ENCODE data around the gene UGT1A3. TPM values are rescaled to one million over a fixed set of nuclear protein-coding genes. Genes with fewer than 3 reads are reported as not detected.
"Not testable (repeated sequence)": the region's sequence is repeated elsewhere in the genome, so short reads cannot be mapped to it uniquely, and the experiment has no call there.

UGT1A3 gene
- total RNA-seq, 1 donor from 2014 or later, result not detected

GRCh38 chr2:233714121-233714520, 14.7 kb upstream of the UGT1A3 start:
- Mint-ChIP-seq H3K36me3 (ENCODE audit: low read depth) (no peaks in the 10 kb centered on the region), H3K27me3 (ENCODE audit: low read depth) (peaks cover 10% of the 10 kb centered on the region), H3K27ac (ENCODE audit: unreplicated experiment) (no peak overlapping the region), H3K9me3 (no peaks in the 10 kb centered on the region), H3K4me3 (no peak overlapping the region), H3K4me1 (no peaks in the 10 kb centered on the region)
- no peak for TF ChIP-seq CTCF (conservative IDR thresholded peaks at IDR 0.05)
- DNase-seq (ENCODE audit: low read depth, low spot score), result no peak

- Mint-ChIP-seq H3K27me3 (ENCODE audit: low read depth) (peaks cover 7% of the 10 kb centered on the region), H3K4me3 (no peak within 1 kb of the TSS), H3K36me3 (ENCODE audit: low read depth) (peaks cover 4% of the 10 kb centered on the region), H3K9me3 (peaks cover 6% of the 10 kb centered on the region), H3K4me1 (no peaks in the 10 kb centered on the region), H3K27ac (ENCODE audit: unreplicated experiment) (no peak within 1 kb of the TSS)
- no peak for TF ChIP-seq CTCF (conservative IDR thresholded peaks at IDR 0.05)
- no peak for DNase-seq (ENCODE audit: low read depth, low spot score)
Observed at GRCh38 chr2:233718552-233718951, 10.3 kb upstream of the UGT1A3 start, which contains the start of gene UGT1A4. UGT1A4 (plus strand) TSS chr2:233718736; CDS start chr2:233718821, 85 bp downstream.

- H3K4me1 Mint-ChIP-seq; H3K4me3 Mint-ChIP-seq; DNase-seq (ENCODE audit: low read depth, low spot score); H3K36me3 Mint-ChIP-seq (ENCODE audit: low read depth); H3K27me3 Mint-ChIP-seq (ENCODE audit: low read depth); H3K27ac Mint-ChIP-seq (ENCODE audit: unreplicated experiment): not testable (repeated sequence)
- peaks cover 11% of the 10 kb centered on the region for H3K9me3 Mint-ChIP-seq
Observed at GRCh38 chr2:233736868-233737653, 8.2 kb downstream of the UGT1A3 start.

- no peak for TF ChIP-seq CTCF (conservative IDR thresholded peaks at IDR 0.05)
- H3K27me3 Mint-ChIP-seq (ENCODE audit: low read depth), result no peaks in the 10 kb centered on the region
- no peaks in the 10 kb centered on the region for H3K36me3 Mint-ChIP-seq (ENCODE audit: low read depth)
- H3K9me3 Mint-ChIP-seq, result peaks cover 6% of the 10 kb centered on the region
- H3K4me1 Mint-ChIP-seq, result no peaks in the 10 kb centered on the region
- no peak overlapping the region for H3K4me3 Mint-ChIP-seq
- DNase-seq (ENCODE audit: low read depth, low spot score), result no peak
- H3K27ac Mint-ChIP-seq (ENCODE audit: unreplicated experiment), result no peak overlapping the region
Observed at GRCh38 chr2:233740870-233741269, 12.0 kb downstream of the UGT1A3 start.

- H3K4me1 Mint-ChIP-seq, result no peaks in the 10 kb centered on the region
- no peak for TF ChIP-seq CTCF (conservative IDR thresholded peaks at IDR 0.05)
- H3K9me3 Mint-ChIP-seq, result peaks cover 6% of the 10 kb centered on the region
- DNase-seq (ENCODE audit: low read depth, low spot score), result no peak
- H3K4me3 Mint-ChIP-seq, result no peak overlapping the region
- H3K27ac Mint-ChIP-seq (ENCODE audit: unreplicated experiment), result no peak overlapping the region
- peaks cover 3% of the 10 kb centered on the region for H3K36me3 Mint-ChIP-seq (ENCODE audit: low read depth)
- peaks cover 3% of the 10 kb centered on the region for H3K27me3 Mint-ChIP-seq (ENCODE audit: low read depth)
Observed at GRCh38 chr2:233743464-233744259, 14.8 kb downstream of the UGT1A3 start.
